Muscle layer of colon (tissue), 2 donors: Measurements from ENCODE around the gene KRT86.

Source experiments
- H3K27ac ChIP-seq: one replicate; pipeline ENCODE4 v1.7.0; 2013; ENCODE audit warnings: low read depth, mild to moderate bottlenecking, low read length, moderate library complexity
- H3K27me3 ChIP-seq, 2 donors: one replicate each; pipeline ENCODE4 v1.7.0; 2013; ENCODE audit warnings: low read length in 2 of 2, mild to moderate bottlenecking in 2 of 2; ENCODE audit not compliant: insufficient read depth in 2 of 2, control insufficient read depth in 1 of 2
- H3K36me3 ChIP-seq: one replicate; pipeline ENCODE4 v1.7.0; 2013; ENCODE audit warnings: mild to moderate bottlenecking, low read length; ENCODE audit not compliant: insufficient read depth
- H3K4me1 ChIP-seq: one replicate; pipeline ENCODE4 v1.7.0; 2013; ENCODE audit warnings: mild to moderate bottlenecking, low read length; ENCODE audit not compliant: insufficient read depth
- H3K4me3 ChIP-seq, 2 donors: one replicate each; pipeline ENCODE4 v1.7.0; 2013; ENCODE audit warnings: low read length in 2 of 2, low read depth in 1 of 2, mild to moderate bottlenecking in 1 of 2, moderate library complexity in 1 of 2
- H3K9ac ChIP-seq: one replicate; pipeline ENCODE4 v1.7.0; 2013; ENCODE audit warnings: low read length
- H3K9me3 ChIP-seq: one replicate; pipeline ENCODE4 v1.7.0; 2013; ENCODE audit warnings: mild to moderate bottlenecking, low read length
- donor health status: abdominal sarcoma.
- donor health status: Adenocarcinoma of cecum.

KRT86 gene

GRCh38 chr12:52266514-52266913 lies 7.9 kb upstream of the KRT86 start:
- Histone ChIP-seq H3K36me3 (no peaks in the 10 kb centered on the region), H3K9me3 (no peaks in the 10 kb centered on the region), H3K4me3 (no peak overlapping the region), H3K9ac (no peak overlapping the region), H3K4me1 (no peaks in the 10 kb centered on the region), H3K27ac (no peak overlapping the region), H3K27me3 (peaks cover 0 to under 1% of the 10 kb centered on the region in 2 donors)

GRCh38 chr12:52267266-52267665 lies 7.2 kb upstream of the KRT86 start:
- Histone ChIP-seq H3K27me3 (no peaks in the 10 kb centered on the region), H3K4me3 (no peak overlapping the region), H3K9me3 (no peaks in the 10 kb centered on the region), H3K4me1 (no peaks in the 10 kb centered on the region), H3K27ac (no peak overlapping the region), H3K36me3 (no peaks in the 10 kb centered on the region), H3K9ac (no peak overlapping the region)

GRCh38 chr12:52267699-52268098 lies 6.7 kb upstream of the KRT86 start:
- no peaks in the 10 kb centered on the region for H3K27me3 ChIP-seq
- H3K9ac ChIP-seq: no peak overlapping the region
- no peak overlapping the region for H3K4me3 ChIP-seq
- H3K27ac ChIP-seq: no peak overlapping the region
- no peaks in the 10 kb centered on the region for H3K9me3 ChIP-seq
- H3K4me1 ChIP-seq: no peaks in the 10 kb centered on the region
- H3K36me3 ChIP-seq: no peaks in the 10 kb centered on the region

GRCh38 chr12:52268212-52268611 lies 6.2 kb upstream of the KRT86 start:
- no peaks in the 10 kb centered on the region for H3K4me1 ChIP-seq
- no peaks in the 10 kb centered on the region for H3K27me3 ChIP-seq
- H3K4me3 ChIP-seq: no peak overlapping the region
- H3K36me3 ChIP-seq: no peaks in the 10 kb centered on the region
- no peaks in the 10 kb centered on the region for H3K9me3 ChIP-seq
- no peak overlapping the region for H3K9ac ChIP-seq
- no peak overlapping the region for H3K27ac ChIP-seq

GRCh38 chr12:52270541-52271070 lies 3.8 kb upstream of the KRT86 start:
- Histone ChIP-seq H3K4me1 (no peaks in the 10 kb centered on the region), H3K9me3 (no peaks in the 10 kb centered on the region), H3K9ac (no peak overlapping the region), H3K4me3 (no peak overlapping the region), H3K27me3 (no peaks in the 10 kb centered on the region), H3K36me3 (no peaks in the 10 kb centered on the region), H3K27ac (no peak overlapping the region)

GRCh38 chr12:52271158-52271557 lies 3.3 kb upstream of the KRT86 start:
- Histone ChIP-seq H3K9ac (no peak overlapping the region), H3K4me1 (no peaks in the 10 kb centered on the region), H3K27ac (no peak overlapping the region), H3K4me3 (no peak overlapping the region), H3K9me3 (no peaks in the 10 kb centered on the region), H3K36me3 (no peaks in the 10 kb centered on the region), H3K27me3 (no peaks in the 10 kb centered on the region)

- Histone ChIP-seq H3K4me1 (peaks cover 17% of the 10 kb centered on the region), H3K9ac (no peak overlapping the region), H3K36me3 (no peaks in the 10 kb centered on the region), H3K4me3 (no peak overlapping the region), H3K27me3 (no peaks in the 10 kb centered on the region), H3K27ac (no peak overlapping the region), H3K9me3 (no peaks in the 10 kb centered on the region)
Observed at GRCh38 chr12:52275686-52276085, 1.2 kb downstream of the KRT86 start.

- Histone ChIP-seq H3K27me3 (no peaks in the 10 kb centered on the region), H3K9ac (no peak overlapping the region), H3K27ac (no peak overlapping the region), H3K4me1 (peaks cover 26% of the 10 kb centered on the region), H3K9me3 (no peaks in the 10 kb centered on the region), H3K36me3 (no peaks in the 10 kb centered on the region), H3K4me3 (no peak overlapping the region)
Observed at GRCh38 chr12:52277486-52278245, 3.2 kb downstream of the KRT86 start.

GRCh38 chr12:52278575-52279421 lies 4.4 kb downstream of the KRT86 start:
- Histone ChIP-seq H3K4me3 (peak overlapping the region; percentile 35 to 66), H3K9ac (peak overlapping the region; percentile 62), H3K27ac (peak overlapping the region; percentile 75), H3K9me3 (no peaks in the 10 kb centered on the region), H3K4me1 (peaks cover 26% of the 10 kb centered on the region), H3K36me3 (no peaks in the 10 kb centered on the region), H3K27me3 (no peaks in the 10 kb centered on the region)

GRCh38 chr12:52279422-52280318 lies 5.2 kb downstream of the KRT86 start:
- Histone ChIP-seq H3K9ac (no peak overlapping the region), H3K36me3 (no peaks in the 10 kb centered on the region), H3K27me3 (no peaks in the 10 kb centered on the region), H3K27ac (peak overlapping the region; percentile 75), H3K4me3 (no peak overlapping the region), H3K9me3 (no peaks in the 10 kb centered on the region), H3K4me1 (peaks cover 26% of the 10 kb centered on the region)

GRCh38 chr12:52280319-52280795 lies 5.9 kb downstream of the KRT86 start:
- Histone ChIP-seq H3K9me3 (no peaks in the 10 kb centered on the region), H3K27ac (peak overlapping the region; percentile 77), H3K4me1 (peaks cover 26% of the 10 kb centered on the region), H3K9ac (no peak overlapping the region), H3K36me3 (no peaks in the 10 kb centered on the region), H3K4me3 (no peak overlapping the region), H3K27me3 (no peaks in the 10 kb centered on the region)
